ENCODE results near the gene PPP6R3. TPM values are rescaled to one million over a fixed set of nuclear protein-coding genes. Genes with fewer than 3 reads are reported as not detected.
"Not testable (repeated sequence)": the region's sequence is repeated elsewhere in the genome, so short reads cannot be mapped to it uniquely, and the experiment has no call there.

Gene PPP6R3
- total RNA-seq, 1 experiment from 2014 or later, result 140 TPM

- Histone ChIP-seq H3K4me3 (ENCODE audit: low read length) (no peak overlapping the region), H3K9me3 (ENCODE audit: low read length) (no peaks in the 10 kb centered on the region), H3K9ac (ENCODE audit: low read length) (no peak overlapping the region), H3K9me2 (replicated peaks; ENCODE audit: insufficient read depth, low read length) (no peaks in the 10 kb centered on the region), H3K36me3 (ENCODE audit: insufficient read depth, low read length) (peaks cover 3% of the 10 kb centered on the region; the same call in 1 of the 2 replicates), H4K20me1 (ENCODE audit: insufficient read depth, low read depth, low read length) (peaks cover 15% of the 10 kb centered on the region), H3K79me2 (ENCODE audit: low read length) (peaks cover 23% of the 10 kb centered on the region), H3K27ac (ENCODE audit: low read length) (no peak overlapping the region), H3K4me1 (ENCODE audit: low read length) (peaks cover 20% of the 10 kb centered on the region), H3K27me3 (ENCODE audit: low read length) (no peaks in the 10 kb centered on the region), H3K4me2 (ENCODE audit: low read depth, low read length, poor library complexity, severe bottlenecking) (no peak overlapping the region), H2AFZ (ENCODE audit: low read length) (no peak overlapping the region)
- DNase-seq, result no peak
These were observed 2.7 kb upstream of the PPP6R3 start for GRCh38 chr11:68457898-68458249.

- H3K4me1 ChIP-seq (ENCODE audit: low read length), result peaks cover 24% of the 10 kb centered on the region
- H3K4me2 ChIP-seq (ENCODE audit: low read depth, low read length, poor library complexity, severe bottlenecking); H3K9me3 ChIP-seq (ENCODE audit: low read length); H3K4me3 ChIP-seq (ENCODE audit: low read length); DNase-seq; H3K27me3 ChIP-seq (ENCODE audit: low read length); H3K27ac ChIP-seq (ENCODE audit: low read length); H3K36me3 ChIP-seq (ENCODE audit: insufficient read depth, low read length); H2AFZ ChIP-seq (ENCODE audit: low read length); H3K9me2 ChIP-seq (replicated peaks; ENCODE audit: insufficient read depth, low read length); H3K9ac ChIP-seq (ENCODE audit: low read length): not testable (repeated sequence)
- peaks cover 20% of the 10 kb centered on the region for H4K20me1 ChIP-seq (ENCODE audit: insufficient read depth, low read depth, low read length)
- H3K79me2 ChIP-seq (ENCODE audit: low read length), result peaks cover 28% of the 10 kb centered on the region
These were observed 2.2 kb upstream of the PPP6R3 start for GRCh38 chr11:68458340-68458739.

- peak overlapping the region; percentile 98 for H2AFZ ChIP-seq (ENCODE audit: low read length)
- no peaks in the 10 kb centered on the region for H3K9me3 ChIP-seq (ENCODE audit: low read length)
- H3K36me3 ChIP-seq (ENCODE audit: insufficient read depth, low read length), result peaks cover 10% of the 10 kb centered on the region; the same call in 1 of the 2 replicates
- H3K27ac ChIP-seq (ENCODE audit: low read length), result peak overlapping the region; percentile 50; the same call in 1 of the 2 replicates
- no peaks in the 10 kb centered on the region for H3K9me2 ChIP-seq (replicated peaks; ENCODE audit: insufficient read depth, low read length)
- peaks cover 45% of the 10 kb centered on the region for H3K79me2 ChIP-seq (ENCODE audit: low read length)
- peak overlapping the region; percentile 87 for H3K4me2 ChIP-seq (ENCODE audit: low read depth, low read length, poor library complexity, severe bottlenecking)
- DNase-seq, result peak; percentile 98
- peak overlapping the region; percentile 95 for H3K9ac ChIP-seq (ENCODE audit: low read length)
- peaks cover 37% of the 10 kb centered on the region for H4K20me1 ChIP-seq (ENCODE audit: insufficient read depth, low read depth, low read length)
- peak overlapping the region; percentile 97 for H3K4me3 ChIP-seq (ENCODE audit: low read length)
- no peaks in the 10 kb centered on the region for H3K27me3 ChIP-seq (ENCODE audit: low read length)
- H3K4me1 ChIP-seq (ENCODE audit: low read length), result peaks cover 31% of the 10 kb centered on the region
These were observed 439 bp upstream of the PPP6R3 start for GRCh38 chr11:68459886-68460740.

- Histone ChIP-seq H4K20me1 (ENCODE audit: insufficient read depth, low read depth, low read length) (peaks cover 47% of the 10 kb centered on the region), H3K4me3 (ENCODE audit: low read length) (peak overlapping the region; percentile 97), H3K27me3 (ENCODE audit: low read length) (no peaks in the 10 kb centered on the region), H3K79me2 (ENCODE audit: low read length) (peaks cover 60% of the 10 kb centered on the region), H3K27ac (ENCODE audit: low read length) (no peak overlapping the region), H3K4me2 (ENCODE audit: low read depth, low read length, poor library complexity, severe bottlenecking) (peak overlapping the region; percentile 100), H3K9me2 (replicated peaks; ENCODE audit: insufficient read depth, low read length) (no peaks in the 10 kb centered on the region), H3K9me3 (ENCODE audit: low read length) (no peaks in the 10 kb centered on the region), H2AFZ (ENCODE audit: low read length) (no peak overlapping the region), H3K36me3 (ENCODE audit: insufficient read depth, low read length) (peaks cover 14% of the 10 kb centered on the region), H3K4me1 (ENCODE audit: low read length) (peaks cover 31% of the 10 kb centered on the region), H3K9ac (ENCODE audit: low read length) (peak overlapping the region; percentile 95)
- DNase-seq, result no peak
These were observed 994 bp downstream of the PPP6R3 start for GRCh38 chr11:68461575-68461917.

- Histone ChIP-seq H3K27me3 (ENCODE audit: low read length) (no peaks in the 10 kb centered on the region), H3K79me2 (ENCODE audit: low read length) (peaks cover 81% of the 10 kb centered on the region), H3K4me3 (ENCODE audit: low read length) (no peak overlapping the region), H3K27ac (ENCODE audit: low read length) (no peak overlapping the region), H3K9me3 (ENCODE audit: low read length) (no peaks in the 10 kb centered on the region), H2AFZ (ENCODE audit: low read length) (no peak overlapping the region), H3K4me2 (ENCODE audit: low read depth, low read length, poor library complexity, severe bottlenecking) (peak overlapping the region; percentile 100), H4K20me1 (ENCODE audit: insufficient read depth, low read depth, low read length) (peaks cover 57% of the 10 kb centered on the region), H3K4me1 (ENCODE audit: low read length) (peaks cover 49% of the 10 kb centered on the region), H3K36me3 (ENCODE audit: insufficient read depth, low read length) (peaks cover 21% of the 10 kb centered on the region), H3K9me2 (replicated peaks; ENCODE audit: insufficient read depth, low read length) (no peaks in the 10 kb centered on the region), H3K9ac (ENCODE audit: low read length) (no peak overlapping the region)
- DNase-seq, result no peak
These were observed 3.2 kb downstream of the PPP6R3 start for GRCh38 chr11:68463714-68464113.

- H3K4me1 ChIP-seq (ENCODE audit: low read length), result peaks cover 38% of the 10 kb centered on the region
- no peak overlapping the region for H3K4me3 ChIP-seq (ENCODE audit: low read length)
- peaks cover 44% of the 10 kb centered on the region for H3K36me3 ChIP-seq (ENCODE audit: insufficient read depth, low read length)
- no peak overlapping the region for H2AFZ ChIP-seq (ENCODE audit: low read length)
- no peaks in the 10 kb centered on the region for H3K9me2 ChIP-seq (replicated peaks; ENCODE audit: insufficient read depth, low read length)
- no peak overlapping the region for H3K4me2 ChIP-seq (ENCODE audit: low read depth, low read length, poor library complexity, severe bottlenecking)
- no peak for DNase-seq
- no peaks in the 10 kb centered on the region for H3K9me3 ChIP-seq (ENCODE audit: low read length)
- H3K79me2 ChIP-seq (ENCODE audit: low read length), result peaks cover 100% of the 10 kb centered on the region
- H3K27me3 ChIP-seq (ENCODE audit: low read length), result no peaks in the 10 kb centered on the region
- H3K9ac ChIP-seq (ENCODE audit: low read length), result no peak overlapping the region
- peaks cover 63% of the 10 kb centered on the region for H4K20me1 ChIP-seq (ENCODE audit: insufficient read depth, low read depth, low read length)
- no peak overlapping the region for H3K27ac ChIP-seq (ENCODE audit: low read length)
These were observed 6.8 kb downstream of the PPP6R3 start for GRCh38 chr11:68467201-68467834.

GRCh38 chr11:68468217-68468828 lies 7.8 kb downstream of the PPP6R3 start:
- Histone ChIP-seq H3K9me2 (replicated peaks; ENCODE audit: insufficient read depth, low read length) (no peaks in the 10 kb centered on the region), H3K9me3 (ENCODE audit: low read length) (no peaks in the 10 kb centered on the region), H4K20me1 (ENCODE audit: insufficient read depth, low read depth, low read length) (peaks cover 61% of the 10 kb centered on the region), H3K27ac (ENCODE audit: low read length) (no peak overlapping the region), H3K9ac (ENCODE audit: low read length) (no peak overlapping the region), H3K4me3 (ENCODE audit: low read length) (no peak overlapping the region), H3K4me1 (ENCODE audit: low read length) (peaks cover 28% of the 10 kb centered on the region), H3K36me3 (ENCODE audit: insufficient read depth, low read length) (peaks cover 49% of the 10 kb centered on the region), H3K27me3 (ENCODE audit: low read length) (no peaks in the 10 kb centered on the region), H3K4me2 (ENCODE audit: low read depth, low read length, poor library complexity, severe bottlenecking) (no peak overlapping the region), H3K79me2 (ENCODE audit: low read length) (peaks cover 100% of the 10 kb centered on the region), H2AFZ (ENCODE audit: low read length) (no peak overlapping the region)
- peak; percentile 48 for DNase-seq

GRCh38 chr11:68469122-68469521 lies 8.6 kb downstream of the PPP6R3 start:
- Histone ChIP-seq H3K9me3 (ENCODE audit: low read length) (no peaks in the 10 kb centered on the region), H3K27ac (ENCODE audit: low read length) (no peak overlapping the region), H3K79me2 (ENCODE audit: low read length) (peaks cover 100% of the 10 kb centered on the region), H3K9ac (ENCODE audit: low read length) (no peak overlapping the region), H4K20me1 (ENCODE audit: insufficient read depth, low read depth, low read length) (peaks cover 61% of the 10 kb centered on the region), H3K9me2 (replicated peaks; ENCODE audit: insufficient read depth, low read length) (no peaks in the 10 kb centered on the region), H2AFZ (ENCODE audit: low read length) (no peak overlapping the region), H3K4me3 (ENCODE audit: low read length) (no peak overlapping the region), H3K36me3 (ENCODE audit: insufficient read depth, low read length) (peaks cover 52% of the 10 kb centered on the region), H3K4me2 (ENCODE audit: low read depth, low read length, poor library complexity, severe bottlenecking) (no peak overlapping the region), H3K4me1 (ENCODE audit: low read length) (peaks cover 26% of the 10 kb centered on the region), H3K27me3 (ENCODE audit: low read length) (no peaks in the 10 kb centered on the region)
- DNase-seq, result no peak
